Natural killer cell treated with Interleukin-12 subunit alpha and Interleukin-12 subunit beta and Interleukin-15 and Interleukin-18, amount 100 ng/mL, for 72 hours (primary cell): ENCODE data around the gene WDSUB1. TPM values are rescaled to one million over a fixed set of nuclear protein-coding genes. Genes with fewer than 3 reads are reported as not detected.

ENCODE experiments used
- ATAC-seq, 2 donors: fragments of 150-1000 bp; cut with Tn5 transposase in 1 of 2; sonication (Bioruptor Pico), chemical (Tn5 transposase) in 1 of 2; 2 replicates each; pipeline ENCODE4 v1.10.0; 2021
- DNase-seq: peaks from one replicate; pipeline ENCODE4 v3.0.0; 2022; ENCODE audit warnings: low spot score
- H3K27ac Mint-ChIP-seq, 2 donors: 1 replicate in 1 of 2; 2 replicates in 1 of 2; pipeline ENCODE4 v1.8.0; 2022; ENCODE audit warnings: mixed read lengths in 2 of 2, mild to moderate bottlenecking in 1 of 2, moderate library complexity in 1 of 2
- H3K27me3 Mint-ChIP-seq, 2 donors: 1 replicate in 1 of 2; 2 replicates in 1 of 2; pipeline ENCODE4 v1.8.0; 2022; ENCODE audit warnings: mixed read lengths in 2 of 2
- H3K36me3 Mint-ChIP-seq: one replicate; pipeline ENCODE4 v1.8.0; 2022; ENCODE audit warnings: mixed read lengths
- H3K4me1 Mint-ChIP-seq, 2 donors: 1 replicate in 1 of 2; 2 replicates in 1 of 2; pipeline ENCODE4 v1.8.0; 2022; ENCODE audit warnings: low read depth in 2 of 2, mixed read lengths in 2 of 2, mild to moderate bottlenecking in 1 of 2
- H3K4me3 Mint-ChIP-seq: one replicate; pipeline ENCODE4 v1.8.0; 2022; ENCODE audit warnings: mixed read lengths
- H3K9me3 Mint-ChIP-seq: 2 replicates; pipeline ENCODE4 v1.8.0; 2022; ENCODE audit warnings: mixed read lengths
- total RNA-seq, 2 donors: library from RNA; stranded (reverse); gene quantifications; one replicate each; pipeline ENCODE4 v1.2.3, GENCODE V29; 2022

Gene WDSUB1
- total RNA-seq, 2 donors from 2014 or later: 5.4 to 8.8 TPM

DNA sequence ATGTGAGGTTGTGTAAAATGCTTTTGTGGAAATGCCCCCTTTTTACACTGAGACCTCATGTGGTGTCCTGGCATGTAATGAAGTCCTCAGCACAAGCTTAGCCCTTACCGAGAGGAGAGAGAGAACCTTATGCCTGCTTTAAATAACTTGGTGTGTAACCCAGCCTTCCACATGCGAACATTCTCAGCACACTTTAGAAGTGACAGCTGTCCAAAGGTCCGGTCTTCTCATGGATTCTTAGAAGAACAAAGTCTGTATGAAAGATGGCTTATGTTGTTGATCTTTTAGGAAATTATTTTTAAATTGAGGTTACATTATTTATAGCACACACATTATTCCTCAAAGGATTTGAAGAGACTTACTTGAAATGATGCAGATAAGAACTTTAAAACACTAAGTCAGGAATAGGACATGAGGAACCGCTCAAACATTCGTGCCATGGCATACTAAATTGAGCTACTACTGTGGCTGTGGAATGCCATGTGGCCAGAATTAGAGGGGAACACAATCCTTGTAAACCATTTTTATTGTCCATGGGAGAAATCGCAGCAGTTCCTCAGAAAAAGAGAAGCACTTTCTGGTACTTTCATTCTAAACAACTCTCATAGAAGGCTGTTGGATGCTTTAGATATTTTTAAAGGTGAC is 79.6 kb downstream of the WDSUB1 start:
- ATAC-seq: no peak
- no peak overlapping the region for H3K4me3 Mint-ChIP-seq
- no peaks in the 10 kb centered on the region for H3K27me3 Mint-ChIP-seq

DNA sequence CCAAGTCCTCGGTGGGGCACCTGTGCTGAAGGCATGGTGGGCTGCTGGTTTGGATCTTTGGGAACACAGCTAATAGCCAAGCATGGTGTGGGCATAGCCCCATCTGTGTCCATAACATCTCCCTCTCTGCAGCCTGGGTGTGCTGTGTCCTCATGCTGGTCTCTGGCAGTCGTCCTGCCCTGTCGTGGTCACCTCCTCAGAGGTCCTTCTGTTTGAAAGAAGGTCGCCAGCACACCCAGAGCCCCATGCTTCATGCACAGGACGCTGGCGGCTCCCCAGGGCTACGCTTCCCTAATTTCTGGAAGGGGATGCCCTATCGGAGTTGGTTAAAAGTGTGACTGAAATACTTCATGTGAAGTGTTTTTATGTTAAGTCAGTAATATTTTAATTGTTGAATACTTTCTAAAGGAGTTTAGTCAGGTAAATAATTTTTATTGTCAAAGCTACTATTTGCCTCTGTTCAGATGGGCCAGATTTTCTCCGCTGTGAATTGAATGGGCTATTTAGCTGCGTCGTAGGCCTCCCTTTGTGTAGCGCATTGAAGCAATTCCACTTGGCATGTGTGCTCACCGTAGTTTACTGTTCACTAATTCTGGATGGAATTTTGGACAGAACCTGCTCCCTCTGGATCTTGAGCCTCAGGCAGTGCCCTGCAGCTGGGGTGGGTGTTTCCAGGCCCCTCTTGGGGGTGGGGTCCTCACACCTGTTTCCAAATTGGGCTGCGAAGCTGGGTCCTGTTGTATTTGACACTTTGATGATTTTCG is 81.9 kb downstream of the WDSUB1 start:
- Mint-ChIP-seq H3K36me3 (no peaks in the 10 kb centered on the region), H3K9me3 (no peaks in the 10 kb centered on the region), H3K4me3 (no peak overlapping the region), H3K27ac (no peak overlapping the region), H3K4me1 (peaks cover 28 to 38% of the 10 kb centered on the region in 2 donors), H3K27me3 (no peaks in the 10 kb centered on the region)
- ATAC-seq (no peak), DNase-seq (peak; percentile 44)

More for the DNA sequence above, 79.6 kb downstream of the WDSUB1 start:
- H3K4me1 Mint-ChIP-seq: peaks cover 31 to 43% of the 10 kb centered on the region in 2 donors
- DNase-seq: peak; percentile 10
- H3K36me3 Mint-ChIP-seq: no peaks in the 10 kb centered on the region
- H3K27ac Mint-ChIP-seq: no peak overlapping the region
- no peaks in the 10 kb centered on the region for H3K9me3 Mint-ChIP-seq

- H3K36me3 Mint-ChIP-seq: no peaks in the 10 kb centered on the region
- no peaks in the 10 kb centered on the region for H3K9me3 Mint-ChIP-seq
- ATAC-seq (no peak), DNase-seq (no peak)
- no peak overlapping the region for H3K4me3 Mint-ChIP-seq
- H3K27me3 Mint-ChIP-seq: no peaks in the 10 kb centered on the region
- peaks cover 24 to 33% of the 10 kb centered on the region in 2 donors for H3K4me1 Mint-ChIP-seq
- no peak overlapping the region for H3K27ac Mint-ChIP-seq
These were observed 83.9 kb downstream of the WDSUB1 start for GRCh38 chr2:159202568-159203071.

DNA sequence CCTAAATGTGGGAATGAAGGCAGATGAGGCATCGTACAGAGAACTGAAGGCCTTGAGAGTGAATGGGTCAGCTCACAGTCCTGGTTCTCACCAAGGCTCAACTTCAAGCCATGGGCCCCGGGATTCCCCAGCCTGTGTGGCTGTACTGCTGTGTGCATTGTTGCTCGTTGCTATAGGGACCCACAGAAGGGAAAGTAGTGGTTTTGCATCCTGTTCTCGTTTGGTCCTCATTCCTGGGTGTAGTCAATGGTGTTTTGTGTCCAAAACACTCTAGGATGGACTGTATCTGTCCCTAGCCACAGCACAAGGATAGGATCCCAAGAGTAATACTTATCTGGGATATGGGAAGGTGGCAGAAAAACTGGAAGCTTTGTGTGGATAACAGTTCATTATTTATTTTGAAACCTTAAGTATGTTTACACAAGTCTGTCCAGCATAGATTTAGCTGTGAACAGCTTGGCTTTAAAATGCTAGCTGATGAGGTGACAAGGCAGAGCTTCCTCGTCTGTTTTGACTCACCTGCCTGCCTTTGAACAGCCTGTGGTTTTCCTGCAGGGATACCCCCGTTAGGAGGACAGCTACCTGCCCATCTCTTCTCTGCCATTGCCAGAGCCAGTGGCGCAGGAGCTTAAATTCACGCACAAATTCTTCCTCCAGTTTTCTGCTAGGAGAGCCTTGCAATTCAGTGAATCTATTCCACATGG is 85.0 kb downstream of the WDSUB1 start:
- peak overlapping the region; percentile 40 for H3K4me3 Mint-ChIP-seq
- no peaks in the 10 kb centered on the region for H3K27me3 Mint-ChIP-seq
- no peak for DNase-seq
- no peaks in the 10 kb centered on the region for H3K36me3 Mint-ChIP-seq
- peak; percentile 79 to 87 for ATAC-seq
- H3K4me1 Mint-ChIP-seq: peaks cover 28 to 32% of the 10 kb centered on the region in 2 donors
- H3K9me3 Mint-ChIP-seq: no peaks in the 10 kb centered on the region
- H3K27ac Mint-ChIP-seq: peak overlapping the region in 1 of 2 donors; percentile 28

DNA sequence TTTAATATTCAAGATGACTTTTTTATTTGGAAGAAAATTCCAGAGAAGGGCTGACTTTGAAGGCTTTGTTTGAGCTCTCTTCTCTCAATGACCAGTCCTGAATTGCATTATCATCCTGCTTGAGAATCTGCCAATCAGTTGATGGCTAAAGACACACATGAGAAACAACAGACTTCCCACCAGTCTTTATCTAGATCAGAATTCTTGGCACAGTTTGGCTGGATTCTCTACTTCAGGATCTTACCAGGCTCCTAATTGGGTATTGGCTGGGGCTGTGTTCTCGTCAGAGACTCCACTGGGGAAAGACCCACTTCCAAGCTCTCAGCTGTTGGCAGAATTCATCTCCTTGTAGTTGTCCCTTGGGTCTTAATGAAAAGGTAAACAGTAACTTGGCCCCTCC is 86.0 kb downstream of the WDSUB1 start:
- Mint-ChIP-seq H3K4me3 (no peak overlapping the region), H3K4me1 (peaks cover 28 to 30% of the 10 kb centered on the region in 2 donors), H3K9me3 (no peaks in the 10 kb centered on the region), H3K36me3 (no peaks in the 10 kb centered on the region), H3K27ac (no peak overlapping the region), H3K27me3 (no peaks in the 10 kb centered on the region)
- ATAC-seq (no peak), DNase-seq (no peak)

GRCh38 chr2:159199761-159200465 is 86.6 kb downstream of the WDSUB1 start:
- no peaks in the 10 kb centered on the region for H3K9me3 Mint-ChIP-seq
- DNase-seq: no peak
- no peak overlapping the region for H3K27ac Mint-ChIP-seq
- peaks cover 28 to 29% of the 10 kb centered on the region in 2 donors for H3K4me1 Mint-ChIP-seq
- H3K27me3 Mint-ChIP-seq: no peaks in the 10 kb centered on the region
- ATAC-seq: no peak
- no peaks in the 10 kb centered on the region for H3K36me3 Mint-ChIP-seq
- H3K4me3 Mint-ChIP-seq: no peak overlapping the region

- Mint-ChIP-seq H3K9me3 (no peaks in the 10 kb centered on the region), H3K4me3 (no peak overlapping the region), H3K27me3 (no peaks in the 10 kb centered on the region), H3K4me1 (peaks cover 28 to 29% of the 10 kb centered on the region in 2 donors), H3K27ac (no peak overlapping the region), H3K36me3 (no peaks in the 10 kb centered on the region)
- no peak for ATAC-seq
- DNase-seq: no peak
These were observed 87.3 kb downstream of the WDSUB1 start for GRCh38 chr2:159199236-159199635.

DNA sequence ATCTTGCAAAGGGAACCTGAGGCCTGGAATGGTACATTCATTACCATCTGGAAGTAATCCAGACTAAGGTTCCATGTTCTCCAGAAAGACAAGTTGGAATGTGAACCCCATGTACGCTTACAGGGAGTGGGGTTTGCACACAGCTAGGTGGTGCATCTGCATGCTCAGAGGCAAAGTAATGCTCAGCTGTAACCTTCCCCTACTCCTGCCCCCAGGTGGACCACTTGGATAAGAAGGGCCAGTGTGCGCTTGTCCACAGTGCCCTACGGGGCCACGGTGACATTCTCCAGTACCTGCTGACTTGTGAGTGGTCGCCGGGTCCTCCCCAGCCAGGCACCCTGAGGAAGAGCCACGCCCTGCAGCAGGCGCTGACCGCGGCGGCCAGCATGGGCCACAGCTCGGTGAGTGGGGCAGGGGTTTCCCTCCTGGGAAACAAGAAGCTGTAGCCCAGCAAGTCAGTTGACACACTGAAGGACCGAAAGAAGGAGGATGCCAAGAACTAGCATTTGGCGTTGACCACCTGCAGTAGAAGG is 90.0 kb downstream of the WDSUB1 start:
- ATAC-seq (peak in 1 of 2 donors; percentile 20), DNase-seq (no peak)
- H3K36me3 Mint-ChIP-seq: no peaks in the 10 kb centered on the region
- no peaks in the 10 kb centered on the region for H3K9me3 Mint-ChIP-seq
- peaks cover 14 to 17% of the 10 kb centered on the region in 2 donors for H3K4me1 Mint-ChIP-seq
- no peak overlapping the region for H3K27ac Mint-ChIP-seq
- no peak overlapping the region for H3K4me3 Mint-ChIP-seq
- no peaks in the 10 kb centered on the region for H3K27me3 Mint-ChIP-seq

DNA sequence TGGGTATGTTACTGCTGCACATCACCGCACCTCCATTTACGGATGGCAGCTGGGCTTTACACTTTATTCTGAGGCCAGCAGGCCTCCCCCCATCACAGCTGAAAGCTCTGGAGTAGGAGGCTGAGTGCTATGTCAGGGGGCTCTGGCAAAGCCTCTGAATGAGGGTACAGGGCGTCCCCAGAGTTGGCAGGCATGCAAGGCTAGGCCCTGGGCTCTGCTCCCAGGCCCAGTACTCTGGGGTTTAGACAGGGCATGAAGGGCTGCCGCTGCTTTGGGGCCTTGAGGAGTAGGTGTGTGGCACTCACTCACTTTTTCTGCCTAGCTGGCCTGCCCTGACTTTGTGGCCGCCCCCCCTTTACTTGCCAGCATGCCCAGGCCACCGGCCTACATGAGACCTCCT is 90.8 kb downstream of the WDSUB1 start:
- Mint-ChIP-seq H3K36me3 (no peaks in the 10 kb centered on the region), H3K4me1 (peaks cover 6 to 11% of the 10 kb centered on the region in 2 donors), H3K9me3 (no peaks in the 10 kb centered on the region), H3K27me3 (no peaks in the 10 kb centered on the region), H3K27ac (no peak overlapping the region), H3K4me3 (no peak overlapping the region)
- DNase-seq (no peak), ATAC-seq (no peak)

GRCh38 chr2:159194241-159194640 is 92.3 kb downstream of the WDSUB1 start:
- Mint-ChIP-seq H3K27ac (no peak overlapping the region), H3K4me1 (peaks cover 5 to 6% of the 10 kb centered on the region in 2 donors), H3K27me3 (no peaks in the 10 kb centered on the region), H3K4me3 (no peak overlapping the region), H3K9me3 (no peaks in the 10 kb centered on the region), H3K36me3 (no peaks in the 10 kb centered on the region)
- DNase-seq (no peak), ATAC-seq (no peak)

DNA sequence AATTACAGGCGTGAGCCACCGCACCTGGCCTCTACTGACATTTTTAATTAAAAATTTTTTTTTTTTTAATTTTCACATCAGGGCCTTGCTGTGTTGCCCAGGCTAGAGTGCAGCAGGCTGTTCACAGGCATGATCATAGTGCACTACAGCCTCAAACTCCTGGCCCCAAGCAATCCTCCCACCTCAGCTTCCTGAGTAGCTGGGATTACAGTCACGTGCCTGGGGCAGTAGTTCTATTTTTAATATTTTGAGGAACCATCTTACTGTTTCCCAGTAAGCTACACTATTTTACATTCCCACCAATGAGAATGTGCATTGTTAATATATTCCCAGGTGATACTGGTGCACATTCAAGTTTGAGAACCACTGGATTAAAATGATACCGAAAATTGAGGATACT is 92.7 kb downstream of the WDSUB1 start:
- Mint-ChIP-seq H3K9me3 (no peaks in the 10 kb centered on the region), H3K4me1 (peaks cover 1 to 5% of the 10 kb centered on the region in 2 donors), H3K27ac (no peak overlapping the region), H3K36me3 (no peaks in the 10 kb centered on the region), H3K27me3 (no peaks in the 10 kb centered on the region), H3K4me3 (no peak overlapping the region)
- no peak for DNase-seq
- ATAC-seq: no peak

GRCh38 chr2:159192371-159192918 is 94.1 kb downstream of the WDSUB1 start:
- Mint-ChIP-seq H3K4me3 (no peak overlapping the region), H3K4me1 (peaks cover 0 to 5% of the 10 kb centered on the region in 2 donors), H3K27ac (no peak overlapping the region), H3K9me3 (no peaks in the 10 kb centered on the region), H3K27me3 (no peaks in the 10 kb centered on the region), H3K36me3 (no peaks in the 10 kb centered on the region)
- ATAC-seq: no peak
- DNase-seq: no peak

- peaks cover 12 to 13% of the 10 kb centered on the region in 2 donors for H3K4me1 Mint-ChIP-seq
- no peaks in the 10 kb centered on the region for H3K36me3 Mint-ChIP-seq
- DNase-seq (no peak), ATAC-seq (no peak)
- no peak overlapping the region for H3K27ac Mint-ChIP-seq
- H3K9me3 Mint-ChIP-seq: no peaks in the 10 kb centered on the region
- no peaks in the 10 kb centered on the region for H3K27me3 Mint-ChIP-seq
- no peak overlapping the region for H3K4me3 Mint-ChIP-seq
These were observed 98.1 kb downstream of the WDSUB1 start for GRCh38 chr2:159188449-159188848.
